Measurements from ENCODE around the gene TIGD3. TPM values are rescaled to one million over a fixed set of nuclear protein-coding genes. Genes with fewer than 3 reads are reported as not detected.

TIGD3 gene
- total and polyA plus RNA-seq, 9 of the 15 experiments (the other 6 are each of a cell fraction or from before 2014, with no cell fraction given): 0.06 to 1.3 (median 0.56) TPM

DNA sequence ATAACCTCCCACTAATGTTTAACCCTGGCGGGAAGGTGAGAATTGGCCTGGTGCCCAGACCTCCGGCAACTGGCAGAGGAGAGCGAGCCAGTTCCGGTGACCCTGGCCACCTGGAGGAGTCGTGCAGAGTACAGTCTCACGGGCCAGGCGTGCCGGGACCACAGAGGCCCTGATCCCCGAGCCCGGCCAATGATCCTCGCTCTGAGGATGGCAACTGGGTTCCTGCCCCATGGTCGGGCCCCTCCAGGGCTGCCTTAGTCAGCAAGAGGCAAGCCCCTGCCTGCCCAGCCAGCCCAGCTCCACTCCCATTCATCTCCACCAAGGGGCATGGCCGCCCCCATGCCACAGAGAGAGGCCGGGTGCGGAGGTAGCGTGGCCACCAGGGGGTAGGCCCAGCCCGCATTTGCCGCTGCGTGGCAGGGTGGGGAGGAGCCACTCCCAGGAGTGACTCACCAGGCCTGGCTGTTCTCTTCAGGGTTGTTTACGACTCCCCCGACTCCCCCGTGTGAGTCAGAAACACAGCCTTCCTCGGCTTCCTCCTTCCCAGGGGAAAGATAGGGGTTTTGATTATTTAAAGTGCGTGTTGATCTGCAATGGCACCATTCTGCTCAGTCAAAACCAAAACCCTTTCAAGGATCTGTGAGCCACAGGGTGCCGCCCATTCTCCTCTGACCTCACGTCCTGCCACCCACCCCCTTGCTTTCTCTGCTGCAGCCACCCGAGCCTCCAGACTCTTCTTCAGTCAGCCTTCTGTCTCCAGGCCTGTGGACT is 27.7 kb downstream of the TIGD3 start, which contains the start of gene SLC25A45 (continued):
- TF ChIP-seq ZBTB5 (IDR thresholded peaks at IDR 0.05): peak; percentile 57; the same call in 1 of the 2 replicates
- TF ChIP-seq ZNF395 (CRISPR knock-in tag; IDR thresholded peaks at IDR 0.05): peak; percentile 97
- no peak for TF ChIP-seq ATF1 (CRISPR knock-in tag; IDR thresholded peaks at IDR 0.05)
- peak; percentile 86 for TF ChIP-seq ATF1 (tag; IDR thresholded peaks at IDR 0.05)
- TF ChIP-seq ZNF583 (CRISPR knock-in tag; IDR thresholded peaks at IDR 0.05): peak; percentile 88
- TF ChIP-seq, protein P1, sequence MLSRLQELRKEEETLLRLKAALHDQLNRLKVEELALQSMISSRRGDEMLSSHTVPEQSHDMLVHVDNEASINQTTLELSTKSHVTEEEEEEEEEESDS (CRISPR knock-in tag; IDR thresholded peaks at IDR 0.05): no peak
- TF ChIP-seq PHF8 (IDR thresholded peaks at IDR 0.05; ENCODE audit: borderline replicate concordance, low read length): peak; percentile 64; the same call in 1 of the 2 replicates
- TF ChIP-seq, protein P2, sequence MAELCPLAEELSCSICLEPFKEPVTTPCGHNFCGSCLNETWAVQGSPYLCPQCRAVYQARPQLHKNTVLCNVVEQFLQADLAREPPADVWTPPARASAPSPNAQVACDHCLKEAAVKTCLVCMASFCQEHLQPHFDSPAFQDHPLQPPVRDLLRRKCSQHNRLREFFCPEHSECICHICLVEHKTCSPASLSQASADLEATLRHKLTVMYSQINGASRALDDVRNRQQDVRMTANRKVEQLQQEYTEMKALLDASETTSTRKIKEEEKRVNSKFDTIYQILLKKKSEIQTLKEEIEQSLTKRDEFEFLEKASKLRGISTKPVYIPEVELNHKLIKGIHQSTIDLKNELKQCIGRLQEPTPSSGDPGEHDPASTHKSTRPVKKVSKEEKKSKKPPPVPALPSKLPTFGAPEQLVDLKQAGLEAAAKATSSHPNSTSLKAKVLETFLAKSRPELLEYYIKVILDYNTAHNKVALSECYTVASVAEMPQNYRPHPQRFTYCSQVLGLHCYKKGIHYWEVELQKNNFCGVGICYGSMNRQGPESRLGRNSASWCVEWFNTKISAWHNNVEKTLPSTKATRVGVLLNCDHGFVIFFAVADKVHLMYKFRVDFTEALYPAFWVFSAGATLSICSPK (IDR thresholded peaks at IDR 0.05; ENCODE audit: borderline replicate concordance): no peak
- peak; percentile 96 for TF ChIP-seq FOXJ2 (tag; IDR thresholded peaks at IDR 0.05)
- TF ChIP-seq, protein P3, sequence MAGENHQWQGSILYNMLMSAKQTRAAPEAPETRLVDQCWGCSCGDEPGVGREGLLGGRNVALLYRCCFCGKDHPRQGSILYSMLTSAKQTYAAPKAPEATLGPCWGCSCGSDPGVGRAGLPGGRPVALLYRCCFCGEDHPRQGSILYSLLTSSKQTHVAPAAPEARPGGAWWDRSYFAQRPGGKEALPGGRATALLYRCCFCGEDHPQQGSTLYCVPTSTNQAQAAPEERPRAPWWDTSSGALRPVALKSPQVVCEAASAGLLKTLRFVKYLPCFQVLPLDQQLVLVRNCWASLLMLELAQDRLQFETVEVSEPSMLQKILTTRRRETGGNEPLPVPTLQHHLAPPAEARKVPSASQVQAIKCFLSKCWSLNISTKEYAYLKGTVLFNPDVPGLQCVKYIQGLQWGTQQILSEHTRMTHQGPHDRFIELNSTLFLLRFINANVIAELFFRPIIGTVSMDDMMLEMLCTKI (IDR thresholded peaks at IDR 0.05; ENCODE audit: partially characterized antibody): no peak
- TF ChIP-seq RBM22 (IDR thresholded peaks at IDR 0.05; ENCODE audit: low read depth, low read length, poor library complexity, severe bottlenecking): peak; percentile 33
- TF ChIP-seq, protein P4, sequence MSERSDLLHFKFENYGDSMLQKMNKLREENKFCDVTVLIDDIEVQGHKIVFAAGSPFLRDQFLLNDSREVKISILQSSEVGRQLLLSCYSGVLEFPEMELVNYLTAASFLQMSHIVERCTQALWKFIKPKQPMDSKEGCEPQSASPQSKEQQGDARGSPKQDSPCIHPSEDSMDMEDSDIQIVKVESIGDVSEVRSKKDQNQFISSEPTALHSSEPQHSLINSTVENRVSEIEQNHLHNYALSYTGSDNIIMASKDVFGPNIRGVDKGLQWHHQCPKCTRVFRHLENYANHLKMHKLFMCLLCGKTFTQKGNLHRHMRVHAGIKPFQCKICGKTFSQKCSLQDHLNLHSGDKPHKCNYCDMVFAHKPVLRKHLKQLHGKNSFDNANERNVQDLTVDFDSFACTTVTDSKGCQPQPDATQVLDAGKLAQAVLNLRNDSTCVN (CRISPR knock-in tag; IDR thresholded peaks at IDR 0.05): no peak; the same call in 1 of the 2 replicates
- 0 out of 4 replicates have a peak, but pooled peaks of 1 of the 2 experiments have one; percentile 56 for TF ChIP-seq BCLAF1 (IDR thresholded peaks at IDR 0.05; ENCODE audit: borderline replicate concordance in 1 of 2, control insufficient read depth in 1 of 2, low read depth in 2 of 2, low read length in 1 of 2)
- TF ChIP-seq ZSCAN29 (IDR thresholded peaks at IDR 0.05): no peak
- TF ChIP-seq POLR2H (tag; IDR thresholded peaks at IDR 0.05; ENCODE audit: low read depth): no peak
